Measurements from ENCODE around the gene PKN3.

The PKN3 gene

DNA sequence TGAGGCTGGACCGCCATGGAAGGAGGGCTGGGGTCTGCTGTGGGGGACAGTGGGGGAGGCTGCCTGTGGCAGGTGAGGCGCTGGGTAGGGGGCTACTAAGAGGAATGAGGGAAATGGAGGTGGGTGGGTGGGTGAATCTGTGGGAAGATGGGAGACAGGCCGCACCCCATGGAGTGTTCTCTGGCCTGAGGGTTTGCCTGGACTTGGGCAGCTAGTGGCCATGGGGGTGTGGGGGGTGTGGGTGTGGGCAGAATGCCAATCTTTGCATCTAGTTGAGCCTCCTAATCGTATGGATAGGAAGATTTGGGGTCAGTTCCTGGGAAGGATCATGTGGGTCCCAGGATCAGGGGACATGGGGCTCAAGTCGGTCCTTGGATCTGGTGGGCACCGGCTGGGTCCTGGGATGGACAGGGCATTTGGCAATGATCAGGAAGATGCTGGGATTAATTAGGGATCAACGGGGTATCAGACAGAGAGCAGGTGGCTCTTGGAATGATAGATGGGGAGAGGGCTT lies 21.1 kb downstream of the PKN3 start:
- Mint-ChIP-seq H3K36me3 (ENCODE audit: low read depth) (no peaks in the 10 kb centered on the region), H3K27me3 (ENCODE audit: low read depth, poor library complexity) (peaks cover 8% of the 10 kb centered on the region), H3K4me1 (peaks cover 25% of the 10 kb centered on the region), H3K9me3 (no peaks in the 10 kb centered on the region), H3K27ac (peak overlapping the region; percentile 49), H3K4me3 (peak overlapping the region; percentile 92)
- TF ChIP-seq, protein P1, sequence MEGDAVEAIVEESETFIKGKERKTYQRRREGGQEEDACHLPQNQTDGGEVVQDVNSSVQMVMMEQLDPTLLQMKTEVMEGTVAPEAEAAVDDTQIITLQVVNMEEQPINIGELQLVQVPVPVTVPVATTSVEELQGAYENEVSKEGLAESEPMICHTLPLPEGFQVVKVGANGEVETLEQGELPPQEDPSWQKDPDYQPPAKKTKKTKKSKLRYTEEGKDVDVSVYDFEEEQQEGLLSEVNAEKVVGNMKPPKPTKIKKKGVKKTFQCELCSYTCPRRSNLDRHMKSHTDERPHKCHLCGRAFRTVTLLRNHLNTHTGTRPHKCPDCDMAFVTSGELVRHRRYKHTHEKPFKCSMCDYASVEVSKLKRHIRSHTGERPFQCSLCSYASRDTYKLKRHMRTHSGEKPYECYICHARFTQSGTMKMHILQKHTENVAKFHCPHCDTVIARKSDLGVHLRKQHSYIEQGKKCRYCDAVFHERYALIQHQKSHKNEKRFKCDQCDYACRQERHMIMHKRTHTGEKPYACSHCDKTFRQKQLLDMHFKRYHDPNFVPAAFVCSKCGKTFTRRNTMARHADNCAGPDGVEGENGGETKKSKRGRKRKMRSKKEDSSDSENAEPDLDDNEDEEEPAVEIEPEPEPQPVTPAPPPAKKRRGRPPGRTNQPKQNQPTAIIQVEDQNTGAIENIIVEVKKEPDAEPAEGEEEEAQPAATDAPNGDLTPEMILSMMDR (IDR thresholded peaks at IDR 0.05) = no peak
- no peak for DNase-seq

DNA sequence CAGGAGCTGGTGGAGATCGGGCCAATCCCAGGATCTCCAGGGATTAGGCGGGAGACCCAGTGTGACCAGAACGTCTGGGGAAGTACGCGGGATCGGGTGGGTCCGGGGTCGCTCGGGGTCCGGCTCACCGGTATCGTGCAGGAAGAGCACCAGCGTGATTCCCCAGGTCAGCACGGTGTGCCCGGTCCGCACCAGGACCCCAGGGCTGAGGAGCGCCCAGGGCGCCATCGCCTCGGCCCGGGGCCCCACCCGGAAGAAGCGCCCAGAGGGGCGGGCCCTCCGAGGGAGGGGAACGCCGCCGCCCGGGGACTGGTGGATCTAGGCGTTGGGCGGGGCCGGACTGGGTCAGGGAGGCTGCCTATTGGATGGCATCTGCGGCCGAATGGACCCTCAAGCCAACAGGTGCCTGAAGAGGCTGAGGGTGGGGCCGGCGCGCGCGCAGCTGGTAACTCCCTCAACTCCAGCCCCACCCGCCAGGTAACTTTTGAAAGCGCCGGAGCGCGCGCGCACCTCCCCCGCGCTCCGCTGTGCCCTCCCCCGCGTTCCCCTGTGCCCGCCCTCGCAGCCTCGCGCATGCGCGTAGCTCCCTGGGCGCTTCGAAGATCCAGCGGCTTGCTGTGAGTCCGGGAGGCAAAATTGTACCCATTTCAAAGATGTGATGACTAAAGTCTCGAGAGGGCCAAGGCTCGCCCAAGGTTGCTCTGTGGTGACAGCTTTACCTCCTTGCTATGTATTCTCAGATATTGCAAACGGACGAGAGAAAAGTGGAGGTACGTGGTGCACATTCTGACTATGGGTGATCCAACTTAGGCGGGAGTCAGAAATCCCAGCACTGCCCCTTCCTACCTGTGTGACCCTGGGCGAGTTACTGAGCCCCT lies 21.8 kb downstream of the PKN3 start, which contains the start of gene ZDHHC12:
Gene ZDHHC12 (minus strand): TSS at position 262 of the 878 bp plus-strand sequence. CDS start 34 bp downstream, at position 228.
- H3K9me3 Mint-ChIP-seq = no peaks in the 10 kb centered on the region
- peaks cover 28% of the 10 kb centered on the region for H3K4me1 Mint-ChIP-seq
- TF ChIP-seq, protein P1 (IDR thresholded peaks at IDR 0.05) = no peak
- peak within 1 kb of the TSS; percentile 92 for H3K4me3 Mint-ChIP-seq
- no peaks in the 10 kb centered on the region for H3K36me3 Mint-ChIP-seq (ENCODE audit: low read depth)
- H3K27me3 Mint-ChIP-seq (ENCODE audit: low read depth, poor library complexity) = peaks cover 8% of the 10 kb centered on the region
- H3K27ac Mint-ChIP-seq = peak within 1 kb of the TSS; percentile 49
- peak; percentile 94 for DNase-seq

DNA sequence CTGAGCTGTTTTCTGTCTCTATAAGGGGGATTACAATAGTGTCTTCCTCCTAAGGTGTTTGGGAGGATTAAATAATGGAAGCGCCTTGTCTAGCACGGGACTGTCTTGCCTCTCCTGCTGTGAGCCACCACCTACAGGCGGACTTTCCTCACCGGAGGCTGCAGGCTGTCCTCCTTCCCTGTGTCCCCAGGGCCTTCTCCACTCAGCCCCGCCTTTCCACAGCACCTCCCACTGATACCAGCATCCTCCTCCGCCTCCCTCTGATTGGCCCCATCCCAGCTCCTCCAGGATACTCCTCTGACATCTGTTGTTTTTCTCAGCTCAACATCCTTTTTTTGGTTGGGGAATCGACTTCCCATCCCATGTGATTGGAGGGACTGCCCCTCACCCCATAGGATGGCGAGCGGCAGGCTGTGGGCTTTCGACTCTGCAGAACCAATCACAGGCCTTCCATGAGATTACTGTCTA lies 22.5 kb downstream of the PKN3 start:
- TF ChIP-seq, protein P1 (IDR thresholded peaks at IDR 0.05) = no peak
- peak; percentile 49 for DNase-seq
- Mint-ChIP-seq H3K4me1 (peaks cover 34% of the 10 kb centered on the region), H3K4me3 (peak overlapping the region; percentile 82), H3K27me3 (ENCODE audit: low read depth, poor library complexity) (peaks cover 8% of the 10 kb centered on the region), H3K9me3 (no peaks in the 10 kb centered on the region), H3K27ac (peak overlapping the region; percentile 9), H3K36me3 (ENCODE audit: low read depth) (no peaks in the 10 kb centered on the region)

DNA sequence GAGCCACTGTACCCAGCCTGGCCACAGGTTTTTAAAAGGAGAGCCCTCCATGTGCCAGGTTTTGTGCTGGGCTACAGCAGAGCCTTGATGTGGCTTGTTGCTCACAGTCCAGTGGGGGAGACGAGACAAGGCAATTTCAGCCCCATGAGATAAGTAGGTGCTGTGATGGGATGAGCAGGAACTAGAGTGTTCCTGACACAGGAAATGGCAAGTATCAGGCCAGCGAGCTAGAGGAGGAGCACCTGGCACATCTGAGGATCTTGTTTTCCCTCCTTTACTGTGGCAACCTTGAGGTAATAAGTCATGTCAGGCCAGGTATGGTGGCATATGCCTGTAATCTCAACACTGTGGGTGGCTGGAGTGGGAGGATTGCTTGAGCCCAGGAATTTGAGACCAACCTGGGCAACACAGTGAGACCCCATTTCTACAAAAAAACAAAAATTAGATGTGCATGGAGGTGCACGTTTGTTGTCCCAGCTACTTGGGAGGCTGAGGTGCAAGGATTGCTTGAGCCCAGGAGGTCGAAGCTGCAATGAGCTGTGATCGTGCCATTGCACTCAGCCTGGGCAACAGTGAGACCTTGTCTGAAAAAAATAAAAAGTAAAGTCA lies 25.4 kb downstream of the PKN3 start:
- Mint-ChIP-seq H3K9me3 (no peaks in the 10 kb centered on the region), H3K4me3 (no peak overlapping the region)
- TF ChIP-seq, protein P1 (IDR thresholded peaks at IDR 0.05) = no peak

DNA sequence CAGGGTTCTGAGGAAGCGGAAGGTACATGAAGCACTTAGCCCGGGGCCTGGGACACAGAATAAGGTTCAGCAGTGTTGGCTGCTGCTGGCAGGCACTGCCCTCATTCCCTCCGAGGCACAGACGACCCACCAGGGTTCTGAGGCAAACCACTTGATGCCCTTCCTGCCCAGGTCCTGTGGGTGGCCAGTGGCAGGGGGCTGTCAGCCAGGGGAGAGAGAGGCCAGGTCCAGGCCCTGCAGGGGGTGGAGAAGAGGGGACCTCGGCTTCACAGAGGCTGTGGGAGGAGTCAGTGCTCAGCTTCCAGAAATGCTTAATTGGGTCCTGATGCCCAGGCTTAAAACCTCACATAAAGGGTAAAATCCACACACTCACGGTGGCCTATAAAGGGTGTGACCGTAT lies 26.0 kb downstream of the PKN3 start:
- peaks cover 6% of the 10 kb centered on the region for H3K36me3 Mint-ChIP-seq (ENCODE audit: low read depth)
- H3K4me3 Mint-ChIP-seq = no peak overlapping the region
- TF ChIP-seq, protein P1 (IDR thresholded peaks at IDR 0.05) = no peak
- peaks cover 7% of the 10 kb centered on the region for H3K27me3 Mint-ChIP-seq (ENCODE audit: low read depth, poor library complexity)
- no peaks in the 10 kb centered on the region for H3K9me3 Mint-ChIP-seq
- no peak overlapping the region for H3K27ac Mint-ChIP-seq
- DNase-seq = no peak
- peaks cover 44% of the 10 kb centered on the region for H3K4me1 Mint-ChIP-seq

More for the DNA sequence above, 25.4 kb downstream of the PKN3 start:
- Mint-ChIP-seq H3K4me1 (peaks cover 44% of the 10 kb centered on the region), H3K27ac (peak overlapping the region; percentile 71), H3K36me3 (ENCODE audit: low read depth) (peaks cover 2% of the 10 kb centered on the region), H3K27me3 (ENCODE audit: low read depth, poor library complexity) (peaks cover 8% of the 10 kb centered on the region)
- no peak for DNase-seq

Measured in nephron progenitor cell (in vitro differentiated cells).